ENCODE measurements around the gene PUS7L.
"Not testable (repeated sequence)": the region's sequence is repeated elsewhere in the genome, so short reads cannot be mapped to it uniquely, and the experiment has no call there.

PUS7L gene

GRCh38 chr12:43733687-43734086 lies 24.9 kb downstream of the PUS7L start:
- no peak for TF ChIP-seq CTCF (IDR thresholded peaks at IDR 0.05; ENCODE audit: insufficient read depth, low read depth, low read length, missing control alignments)
- no peak overlapping the region for H3K4me3 ChIP-seq (ENCODE audit: low read depth, low read length)
- DNase-seq (ENCODE audit: low read depth): no peak

- no peak for TF ChIP-seq CTCF (IDR thresholded peaks at IDR 0.05; ENCODE audit: insufficient read depth, low read depth, low read length, missing control alignments)
- DNase-seq (ENCODE audit: low read depth): no peak
- H3K4me3 ChIP-seq (ENCODE audit: low read depth, low read length): no peak overlapping the region
Observed at GRCh38 chr12:43730283-43730682, 28.3 kb downstream of the PUS7L start.

DNA sequence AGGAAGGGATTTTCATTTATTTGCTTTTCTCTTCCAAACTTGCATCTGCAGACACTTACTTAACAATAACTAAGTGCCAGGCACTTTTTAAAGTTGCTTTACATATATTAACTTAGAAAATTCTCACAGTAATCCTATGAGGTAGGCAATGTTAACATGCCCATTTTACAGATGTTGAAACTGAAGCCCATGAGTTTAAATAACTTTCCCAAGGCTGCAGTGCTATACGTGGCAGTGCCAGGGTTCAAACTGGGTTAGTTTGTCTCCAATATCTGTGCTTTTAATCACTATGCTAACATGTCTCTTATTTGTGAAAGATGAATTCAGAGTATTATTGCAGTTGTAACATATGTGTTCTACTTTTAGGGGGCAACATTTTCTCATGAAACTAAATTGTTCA lies 29.9 kb downstream of the PUS7L start:
- no peak for DNase-seq (ENCODE audit: low read depth)
- no peak overlapping the region for H3K4me3 ChIP-seq (ENCODE audit: low read depth, low read length)
- TF ChIP-seq CTCF (IDR thresholded peaks at IDR 0.05; ENCODE audit: insufficient read depth, low read depth, low read length, missing control alignments): no peak

GRCh38 chr12:43728117-43728516 lies 30.5 kb downstream of the PUS7L start:
- no peak overlapping the region for H3K4me3 ChIP-seq (ENCODE audit: low read depth, low read length)
- peak; percentile 1 for TF ChIP-seq CTCF (IDR thresholded peaks at IDR 0.05; ENCODE audit: insufficient read depth, low read depth, low read length, missing control alignments)
- DNase-seq (ENCODE audit: low read depth): no peak

GRCh38 chr12:43723134-43723533 lies 35.5 kb downstream of the PUS7L start:
- no peak overlapping the region for H3K4me3 ChIP-seq (ENCODE audit: low read depth, low read length)
- TF ChIP-seq CTCF (IDR thresholded peaks at IDR 0.05; ENCODE audit: insufficient read depth, low read depth, low read length, missing control alignments): no peak
- no peak for DNase-seq (ENCODE audit: low read depth)

GRCh38 chr12:43722621-43723020 lies 36.0 kb downstream of the PUS7L start:
- TF ChIP-seq CTCF (IDR thresholded peaks at IDR 0.05; ENCODE audit: insufficient read depth, low read depth, low read length, missing control alignments): no peak
- no peak for DNase-seq (ENCODE audit: low read depth)
- H3K4me3 ChIP-seq (ENCODE audit: low read depth, low read length): no peak overlapping the region

DNA sequence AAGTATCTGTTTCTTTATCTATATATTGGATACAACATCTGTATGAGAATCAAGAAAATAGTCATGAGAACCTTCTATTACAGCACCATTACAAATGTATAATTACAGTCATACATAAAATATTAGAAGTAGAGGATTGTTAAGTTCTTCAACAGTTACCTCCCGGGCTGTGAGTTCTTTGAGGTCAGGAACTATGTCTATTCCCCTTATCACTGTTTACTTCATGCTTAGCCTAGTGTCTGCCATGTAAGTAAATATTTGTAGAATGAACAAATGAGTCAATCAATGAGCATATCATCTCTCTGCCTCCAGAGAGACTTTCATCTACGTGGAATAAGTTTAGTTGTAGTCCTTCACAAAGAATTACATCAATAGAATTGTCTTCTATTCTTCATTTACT lies 47.2 kb downstream of the PUS7L start:
- H3K4me3 ChIP-seq (ENCODE audit: low read depth, low read length): no peak overlapping the region
- DNase-seq (ENCODE audit: low read depth): no peak
- TF ChIP-seq CTCF (IDR thresholded peaks at IDR 0.05; ENCODE audit: insufficient read depth, low read depth, low read length, missing control alignments): no peak

GRCh38 chr12:43703772-43704171 lies 54.8 kb downstream of the PUS7L start:
- H3K4me3 ChIP-seq (ENCODE audit: low read depth, low read length); DNase-seq (ENCODE audit: low read depth): not testable (repeated sequence)

DNA sequence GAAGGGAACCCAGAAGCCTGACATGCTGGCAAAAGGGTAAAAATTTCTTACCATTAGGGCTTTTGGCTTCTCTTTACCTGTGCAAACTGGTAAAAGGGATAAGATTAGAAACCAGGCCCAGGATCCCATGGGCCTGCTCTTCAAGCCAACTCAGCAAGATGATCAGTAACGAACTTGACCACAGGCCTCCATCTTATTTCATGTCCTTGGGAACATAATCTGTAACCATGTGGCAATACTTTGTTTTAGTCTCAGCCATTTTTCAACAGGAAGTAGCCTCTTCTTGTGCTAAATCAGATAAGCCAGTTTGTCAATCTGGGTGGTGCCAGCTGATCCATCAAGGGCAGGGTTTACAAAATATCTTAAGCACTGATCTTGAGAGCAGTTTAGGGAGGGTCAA lies 57.4 kb downstream of the PUS7L start:
- not testable (repeated sequence) for H3K4me3 ChIP-seq (ENCODE audit: low read depth, low read length); DNase-seq (ENCODE audit: low read depth)

Measured in GM12865 (cell line).